H1 (cell line): Measurements from ENCODE around the gene TRAIP. TPM values are rescaled to one million over a fixed set of nuclear protein-coding genes. Genes with fewer than 3 reads are reported as not detected.
"Not testable (repeated sequence)": the region's sequence is repeated elsewhere in the genome, so short reads cannot be mapped to it uniquely, and the experiment has no call there.

Source experiments
- CTCF ChIA-PET: fragments of 300-600 bp; sonication (Branson Sonifier 250); formaldehyde crosslinking; loops from one replicate; lab custom pipeline; 2021; ENCODE audit not compliant: partially characterized antibody; lab: Charles Lee
- POLR2A ChIA-PET: fragments of 300-600 bp; sonication (Branson Sonifier 250); formaldehyde crosslinking; loops from one replicate; lab custom pipeline; 2021; ENCODE audit warnings: inconsistent platforms; ENCODE audit not compliant: partially characterized antibody; lab: Charles Lee
- DNase-seq, 2 experiments: peaks; one replicate each; pipeline versions ENCODE4 v3.0.0 to v3.0.0-alpha.2; 2010 to 2022; ENCODE audit warnings: low spot score in 2 of 2, low read depth in 1 of 2, mixed read lengths in 1 of 2
- FAIRE-seq: peaks from 2 replicates; lab custom pipeline; 2011; peaks lifted over from hg19 to GRCh38; lab: Jason Lieb, UNC
- H2AFZ ChIP-seq: 2 replicates; pipeline ENCODE4 v1.8.1; 2012; ENCODE audit warnings: low read length, inconsistent platforms
- H2AK5ac ChIP-seq: 2 replicates; pipeline ENCODE4 v1.6.1; 2013; ENCODE audit warnings: low read depth, low read length
- H2BK120ac ChIP-seq: replicated peaks from 2 replicates; pipeline ENCODE3; 2013; ENCODE audit warnings: low read depth, low read length, inconsistent platforms
- H2BK12ac ChIP-seq: 2 replicates; pipeline ENCODE4 v1.6.1; 2013; ENCODE audit warnings: low read depth, low read length
- H2BK15ac ChIP-seq: 2 replicates; pipeline ENCODE4 v1.6.1; 2013; ENCODE audit warnings: low read length
- H2BK20ac ChIP-seq: 2 replicates; pipeline ENCODE4 v1.6.1; 2013; ENCODE audit warnings: low read length
- H2BK5ac ChIP-seq: 2 replicates; pipeline ENCODE4 v1.6.1; 2013; ENCODE audit warnings: low read depth, low read length
- H3K14ac ChIP-seq: 2 replicates; pipeline ENCODE4 v1.6.1; 2013; ENCODE audit warnings: inconsistent platforms; ENCODE audit not compliant: insufficient read length
- H3K18ac ChIP-seq: 2 replicates; pipeline ENCODE4 v1.6.1; 2013; ENCODE audit warnings: low read length; ENCODE audit errors: extremely low read depth
- H3K23ac ChIP-seq: 2 replicates; pipeline ENCODE4 v1.6.1; 2013; ENCODE audit warnings: inconsistent platforms; ENCODE audit not compliant: insufficient read length
- H3K23me2 ChIP-seq: 2 replicates; pipeline ENCODE4 v1.6.1; 2013; ENCODE audit warnings: low read depth, low read length
- H3K27ac ChIP-seq: 2 replicates; pipeline ENCODE4 v1.6.1; 2011; ENCODE audit warnings: low read depth, low read length, inconsistent platforms
- H3K27me3 ChIP-seq, 4 experiments: replicated peaks in 1 of 4; 1 replicate in 1 of 4; 2 replicates in 3 of 4; pipeline versions ENCODE4 v1.6.1 to v1.8.1; 2011 to 2013; ENCODE audit warnings: low read length in 3 of 4, mild to moderate bottlenecking in 3 of 4, inconsistent platforms in 2 of 4, mixed read lengths in 2 of 4, moderate library complexity in 1 of 4; ENCODE audit not compliant: control insufficient read depth in 3 of 4, insufficient read depth in 3 of 4; ENCODE audit errors: extremely low read depth in 1 of 4
- H3K36me3 ChIP-seq, 4 experiments: 2 replicates each; pipeline versions ENCODE4 v1.6.1 to v1.8.1; 2011 to 2013; ENCODE audit warnings: mild to moderate bottlenecking in 4 of 4, low read length in 3 of 4, moderate library complexity in 2 of 4, control low read depth in 1 of 4, inconsistent platforms in 1 of 4; ENCODE audit not compliant: insufficient read depth in 4 of 4, control insufficient read depth in 2 of 4
- H3K4ac ChIP-seq: replicated peaks from 2 replicates; pipeline ENCODE3; 2013; ENCODE audit warnings: low read length, low read depth, mixed read lengths, inconsistent platforms; ENCODE audit not compliant: insufficient read length
- H3K4me1 ChIP-seq, 4 experiments: replicated peaks in 1 of 4; 1 replicate in 1 of 4; 2 replicates in 3 of 4; pipeline versions ENCODE4 v1.6.1 to v1.8.1; 2011 to 2013; ENCODE audit warnings: low read length in 3 of 4, inconsistent platforms in 2 of 4, mixed read lengths in 1 of 4; ENCODE audit not compliant: insufficient read depth in 4 of 4, control insufficient read depth in 3 of 4
- H3K4me2 ChIP-seq, 2 experiments: 2 replicates each; pipeline versions ENCODE4 v1.6.1 to v1.8.1; 2011 to 2013; ENCODE audit warnings: low read depth in 2 of 2, low read length in 2 of 2, control low read depth in 1 of 2, inconsistent platforms in 1 of 2, mild to moderate bottlenecking in 1 of 2; ENCODE audit not compliant: insufficient read depth in 1 of 2
- H3K4me3 ChIP-seq, 4 experiments: fragments of 200-600, 300-600 bp in 1 of 4; sonication (generic), shearing (Covaris generic), sonication (Bioruptor Twin) in 1 of 4; 2 replicates each; pipeline versions ENCODE4 v1.5.1 to v1.8.1; 2011 to 2016; ENCODE audit warnings: low read length in 4 of 4, low read depth in 3 of 4, control low read depth in 2 of 4, inconsistent platforms in 2 of 4, mild to moderate bottlenecking in 2 of 4, mixed read lengths in 1 of 4, moderate library complexity in 1 of 4; ENCODE audit not compliant: insufficient read depth in 2 of 4; ENCODE audit errors: extremely low read depth in 1 of 4
- H3K56ac ChIP-seq: replicated peaks from 2 replicates; pipeline ENCODE3; 2013; ENCODE audit warnings: low read depth, mild to moderate bottlenecking, mixed read lengths, low read length, inconsistent platforms; ENCODE audit not compliant: insufficient read length
- H3K79me1 ChIP-seq: 2 replicates; pipeline ENCODE4 v1.6.1; 2013; ENCODE audit warnings: low read depth, low read length, control low read depth
- H3K79me2 ChIP-seq, 2 experiments: 2 replicates each; pipeline versions ENCODE4 v1.6.1 to v1.8.1; 2012 to 2013; ENCODE audit warnings: low read length in 2 of 2, mild to moderate bottlenecking in 2 of 2, inconsistent platforms in 1 of 2; ENCODE audit not compliant: insufficient read depth in 2 of 2, control insufficient read depth in 1 of 2
- H3K9ac ChIP-seq, 4 experiments: replicated peaks in 1 of 4; 1 replicate in 1 of 4; 2 replicates in 3 of 4; pipeline versions ENCODE4 v1.6.1 to v1.8.1; 2011 to 2013; ENCODE audit warnings: low read depth in 3 of 4, low read length in 3 of 4, control low read depth in 2 of 4, mild to moderate bottlenecking in 2 of 4, moderate library complexity in 2 of 4, inconsistent platforms in 1 of 4; ENCODE audit errors: extremely low read depth in 1 of 4
- H3K9me3 ChIP-seq, 2 experiments: 2 replicates each; pipeline versions ENCODE4 v1.6.1 to v1.8.1; 2012 to 2013; ENCODE audit warnings: mild to moderate bottlenecking in 2 of 2, moderate library complexity in 2 of 2, control low read depth in 1 of 2, inconsistent platforms in 1 of 2, low read depth in 1 of 2, low read length in 1 of 2, mixed read lengths in 1 of 2; ENCODE audit not compliant: insufficient read depth in 2 of 2
- H4K20me1 ChIP-seq, 2 experiments: replicated peaks in 1 of 2; 2 replicates each; pipeline versions ENCODE3 to v1.8.1; 2011 to 2013; ENCODE audit warnings: inconsistent platforms in 2 of 2, low read length in 2 of 2, mild to moderate bottlenecking in 1 of 2; ENCODE audit not compliant: insufficient read depth in 2 of 2, control insufficient read depth in 1 of 2
- H4K5ac ChIP-seq: 2 replicates; pipeline ENCODE4 v1.6.1; 2013; ENCODE audit warnings: low read length, low read depth, mixed read lengths, inconsistent platforms; ENCODE audit not compliant: insufficient read length
- H4K8ac ChIP-seq: 2 replicates; pipeline ENCODE4 v1.8.0; 2013; ENCODE audit warnings: mild to moderate bottlenecking, moderate library complexity, low read length, inconsistent platforms; ENCODE audit not compliant: insufficient read depth; ENCODE audit errors: extremely low read depth
- H4K91ac ChIP-seq: replicated peaks from 2 replicates; pipeline ENCODE3; 2013; ENCODE audit warnings: low read length, mixed read lengths, inconsistent platforms; ENCODE audit not compliant: insufficient read length
- WGBS, 2 experiments: shearing (Covaris generic) in 1 of 2; methylation state at CpG; one replicate each; pipeline versions ENCODE4 v1.1.6 to v1.1.7; 2013 to 2015; ENCODE audit warnings: low lambda C conversion rate in 2 of 2, mixed read lengths in 2 of 2, inconsistent platforms in 1 of 2, low coverage in 1 of 2, missing lambda C conversion rate in 1 of 2; ENCODE audit not compliant: insufficient replicate concordance in 2 of 2, insufficient coverage in 1 of 2, insufficient read length in 1 of 2; ENCODE audit errors: extremely low coverage in 1 of 2, missing lambda C conversion rate in 1 of 2; 5-methylcytosine and 5-hydroxymethylcytosine counted together
- polyA plus RNA-seq, 7 experiments: library from polyadenylated mRNA; depleted of rRNA in 3 of 7; stranded (reverse) in 5 of 7; unstranded in 2 of 7; fragments of >200 nt in 5 of 7; fragments of 200-250 nt in 2 of 7; gene quantifications; 1 replicate in 5 of 7; 2 replicates in 1 of 7; 4 replicates in 1 of 7; pipeline versions ENCODE4 v1.2.1 to v1.2.3, GENCODE V29; 2011 to 2013; ENCODE audit warnings: missing spikeins in 2 of 7, mixed read lengths in 2 of 7
- total RNA-seq: library from RNA; stranded (reverse); fragmentation: NEBNext Ultra II Directional; extraction: Animal tissue kit (Norgen Biotek cat#: 25700); gene quantifications from 2 replicates; pipeline ENCODE4 v1.2.1, GENCODE V29; 2021

The TRAIP gene
- total and polyA plus RNA-seq, 2 of the 8 experiments (the other 6 are each of a cell fraction or from before 2014, with no cell fraction given), result 27.7 to 28.1 TPM

DNA sequence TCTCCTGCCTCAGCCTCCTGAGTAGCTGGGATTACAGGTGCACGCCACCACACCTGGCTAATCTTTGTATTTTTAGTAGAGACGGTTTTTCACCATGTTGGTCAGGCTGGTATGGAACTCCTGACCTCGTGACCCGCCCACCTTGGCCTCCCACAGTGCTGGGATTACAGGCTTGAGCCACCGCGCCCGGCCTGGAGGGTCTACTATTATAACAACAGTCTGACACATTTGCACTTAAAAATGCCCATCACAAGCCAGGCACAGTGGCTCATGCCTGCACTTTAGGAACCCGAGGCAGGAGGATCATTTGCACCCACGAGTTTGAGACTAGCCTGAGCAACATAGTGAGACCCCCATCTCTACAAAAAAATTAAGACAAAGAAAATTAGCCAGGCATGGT, 74.1 kb downstream of the TRAIP start:
- not testable (repeated sequence) for H2AFZ ChIP-seq, DNase-seq, H3K14ac ChIP-seq, H2BK5ac ChIP-seq, H2BK20ac ChIP-seq, H2BK15ac ChIP-seq, H4K91ac ChIP-seq, FAIRE-seq, H3K56ac ChIP-seq, H3K23ac ChIP-seq, H4K8ac ChIP-seq, H3K4ac ChIP-seq, H3K4me1 ChIP-seq, H3K9me3 ChIP-seq, H3K27me3 ChIP-seq, H3K23me2 ChIP-seq, H4K5ac ChIP-seq, H2BK120ac ChIP-seq, H3K9ac ChIP-seq, H3K4me2 ChIP-seq, H2AK5ac ChIP-seq, H4K20me1 ChIP-seq, H2BK12ac ChIP-seq, H3K27ac ChIP-seq, H3K4me3 ChIP-seq, H3K18ac ChIP-seq
- ChIA-PET CTCF (interaction anchor here (0.7 to 1.9 kb wide), 3 partner anchors 36 to 476 kb away, joined by 3 to 5 read pairs (median 4); no protein-coding TSS in a partner anchor), POLR2A (interaction anchor here (0.7 to 1.2 kb wide), 2 partner anchors 8 to 12 kb away, joined by 3 read pairs; no protein-coding TSS in a partner anchor)
- peaks cover 0 to 68% of the 10 kb centered on the region in 2 experiments; a peak in 3 of 4 replicates for H3K79me2 ChIP-seq
- WGBS, 2 experiments, result 88% methylated on average over 9 of the region's 9 CpGs; no CpG with 5 or more reads in 1 of the 2 experiments
- H3K79me1 ChIP-seq, result peaks cover 20% of the 10 kb centered on the region
- peaks cover 0 to 13% (median 3%) of the 10 kb centered on the region in 4 experiments; a peak in 5 of 8 replicates for H3K36me3 ChIP-seq
